ENCODE results near the gene CASP7.
"Not testable (repeated sequence)": the region's sequence is repeated elsewhere in the genome, so short reads cannot be mapped to it uniquely, and the experiment has no call there.

CASP7 gene

DNA sequence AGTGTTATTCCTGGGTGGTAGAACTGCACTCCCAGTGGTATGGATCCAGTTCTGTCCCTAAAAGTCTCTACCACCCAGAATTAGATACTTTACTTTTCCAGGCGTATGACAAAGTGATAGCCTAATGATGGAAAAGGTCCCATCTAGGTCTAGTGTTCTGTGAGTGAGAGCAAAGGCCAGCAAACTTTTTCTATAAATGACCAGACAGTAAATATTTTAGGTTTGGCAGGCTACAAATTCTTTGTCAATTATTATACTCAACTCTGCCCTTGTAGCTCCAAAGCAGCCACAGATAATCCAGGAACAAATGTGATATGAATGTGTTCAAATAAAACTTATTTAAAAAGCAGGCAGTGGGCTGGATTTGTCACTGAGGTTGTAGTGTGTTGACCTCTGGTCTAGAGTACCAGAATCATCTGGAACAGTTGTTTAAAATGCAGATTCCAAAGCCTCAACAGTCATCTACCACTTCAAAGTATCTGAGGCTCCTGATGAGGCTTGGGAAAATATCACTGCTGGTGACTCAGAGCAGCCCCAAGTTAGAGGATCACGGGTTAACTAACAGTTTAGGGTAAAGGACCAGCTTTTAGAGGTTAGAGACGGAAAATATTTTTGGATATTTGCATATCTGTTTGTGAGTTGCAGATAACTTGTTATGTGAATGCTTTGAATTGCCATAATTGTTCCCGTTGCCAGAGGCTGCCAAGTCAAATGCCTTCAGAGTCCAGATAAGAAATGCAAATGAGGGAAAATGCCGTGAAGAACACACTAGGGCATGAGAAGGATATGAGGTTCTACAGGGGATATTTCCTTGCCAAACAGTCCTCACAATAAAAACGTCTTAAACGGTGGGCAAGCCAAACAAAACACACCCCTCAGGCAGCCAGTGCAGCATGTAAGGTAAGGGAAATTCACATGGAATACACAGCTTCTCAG, 35.3 kb upstream of the CASP7 start:
- no peak for DNase-seq (ENCODE audit: extremely low read depth, low read depth)
- TF ChIP-seq, protein P1, sequence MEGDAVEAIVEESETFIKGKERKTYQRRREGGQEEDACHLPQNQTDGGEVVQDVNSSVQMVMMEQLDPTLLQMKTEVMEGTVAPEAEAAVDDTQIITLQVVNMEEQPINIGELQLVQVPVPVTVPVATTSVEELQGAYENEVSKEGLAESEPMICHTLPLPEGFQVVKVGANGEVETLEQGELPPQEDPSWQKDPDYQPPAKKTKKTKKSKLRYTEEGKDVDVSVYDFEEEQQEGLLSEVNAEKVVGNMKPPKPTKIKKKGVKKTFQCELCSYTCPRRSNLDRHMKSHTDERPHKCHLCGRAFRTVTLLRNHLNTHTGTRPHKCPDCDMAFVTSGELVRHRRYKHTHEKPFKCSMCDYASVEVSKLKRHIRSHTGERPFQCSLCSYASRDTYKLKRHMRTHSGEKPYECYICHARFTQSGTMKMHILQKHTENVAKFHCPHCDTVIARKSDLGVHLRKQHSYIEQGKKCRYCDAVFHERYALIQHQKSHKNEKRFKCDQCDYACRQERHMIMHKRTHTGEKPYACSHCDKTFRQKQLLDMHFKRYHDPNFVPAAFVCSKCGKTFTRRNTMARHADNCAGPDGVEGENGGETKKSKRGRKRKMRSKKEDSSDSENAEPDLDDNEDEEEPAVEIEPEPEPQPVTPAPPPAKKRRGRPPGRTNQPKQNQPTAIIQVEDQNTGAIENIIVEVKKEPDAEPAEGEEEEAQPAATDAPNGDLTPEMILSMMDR (IDR thresholded peaks at IDR 0.05; ENCODE audit: low read depth, low read length) = no peak

DNA sequence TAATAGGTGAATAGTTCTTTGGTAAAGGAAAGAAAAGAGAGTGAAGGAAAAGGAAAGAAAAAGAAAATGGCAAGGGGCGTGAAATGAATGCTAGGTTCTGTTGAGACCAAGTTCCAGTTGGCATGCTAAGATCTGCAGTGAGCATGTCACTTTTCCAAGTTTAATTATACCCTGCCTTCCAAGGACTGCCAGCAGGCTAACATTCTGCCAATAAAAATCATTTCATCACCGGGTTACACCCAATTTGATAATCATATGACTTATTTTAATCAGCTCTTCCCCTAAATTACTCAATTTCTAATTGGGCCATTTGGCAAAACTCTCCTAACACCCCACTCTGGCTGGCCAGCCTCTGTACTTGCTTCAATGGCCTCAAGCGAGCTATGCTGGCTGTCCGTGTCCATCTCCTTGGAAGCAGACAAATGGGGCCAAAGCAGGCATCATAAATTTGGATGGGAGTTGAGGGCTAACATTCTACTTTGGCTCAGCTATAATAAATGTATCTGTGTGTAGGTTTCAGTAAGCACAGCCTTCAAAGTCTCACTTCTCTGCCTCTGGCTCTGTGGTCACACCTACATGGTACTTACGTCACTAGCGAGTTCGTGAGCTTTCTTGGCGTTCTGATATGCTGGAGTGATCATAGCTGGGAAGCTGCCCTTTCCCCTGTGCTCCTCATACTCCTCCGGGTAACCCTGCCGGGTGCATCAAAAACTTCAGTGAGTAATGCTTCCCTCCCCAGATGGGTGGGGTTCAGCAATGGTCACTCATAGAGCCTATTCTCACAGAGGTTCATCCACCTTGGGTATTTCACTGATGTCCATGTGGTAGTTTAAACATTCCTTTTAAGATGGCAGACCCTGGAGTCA, 33.1 kb upstream of the CASP7 start:
- DNase-seq (ENCODE audit: extremely low read depth, low read depth) = no peak
- TF ChIP-seq, protein P1 (IDR thresholded peaks at IDR 0.05; ENCODE audit: low read depth, low read length) = no peak

DNA sequence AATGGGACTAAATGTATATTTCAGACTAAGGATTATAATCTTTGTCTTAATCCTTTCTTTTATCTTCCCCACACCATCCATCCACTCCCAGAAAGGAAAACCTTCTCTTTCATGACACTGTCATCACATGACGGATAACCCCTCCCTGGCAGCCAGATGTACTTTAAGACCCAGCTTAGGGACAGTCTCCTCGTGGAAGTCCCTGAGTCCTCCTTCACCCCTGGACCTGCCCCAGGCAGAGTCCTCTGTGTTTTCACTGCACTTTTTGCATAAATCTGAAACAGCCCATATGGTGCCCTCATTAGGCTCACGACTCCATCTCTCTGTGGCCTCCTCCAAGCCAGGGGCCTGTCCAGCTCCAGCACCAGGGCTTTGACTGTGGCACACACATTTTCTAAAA, 31.9 kb upstream of the CASP7 start:
- no peak for DNase-seq (ENCODE audit: extremely low read depth, low read depth)
- TF ChIP-seq, protein P1 (IDR thresholded peaks at IDR 0.05; ENCODE audit: low read depth, low read length) = no peak

DNA sequence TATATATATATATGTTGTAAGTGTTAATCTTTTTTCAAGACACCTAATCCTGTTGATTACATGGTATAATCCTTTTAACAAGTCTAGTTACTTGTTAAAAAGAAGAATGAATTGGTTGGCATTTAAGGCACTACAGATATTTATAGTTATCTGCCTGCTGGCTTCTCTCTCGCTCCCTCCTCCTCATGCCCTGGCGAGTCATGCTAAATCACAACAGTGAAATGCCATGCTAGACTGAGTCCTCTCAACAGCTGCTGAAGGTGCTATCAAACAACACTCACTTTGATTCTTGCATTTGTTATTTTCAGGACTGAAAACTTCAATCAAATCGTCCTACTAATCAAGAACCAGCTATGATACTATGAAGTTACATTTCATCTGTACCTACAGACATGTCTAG, 31.2 kb upstream of the CASP7 start:
- TF ChIP-seq, protein P1 (IDR thresholded peaks at IDR 0.05; ENCODE audit: low read depth, low read length) = no peak
- no peak for DNase-seq (ENCODE audit: extremely low read depth, low read depth)

DNA sequence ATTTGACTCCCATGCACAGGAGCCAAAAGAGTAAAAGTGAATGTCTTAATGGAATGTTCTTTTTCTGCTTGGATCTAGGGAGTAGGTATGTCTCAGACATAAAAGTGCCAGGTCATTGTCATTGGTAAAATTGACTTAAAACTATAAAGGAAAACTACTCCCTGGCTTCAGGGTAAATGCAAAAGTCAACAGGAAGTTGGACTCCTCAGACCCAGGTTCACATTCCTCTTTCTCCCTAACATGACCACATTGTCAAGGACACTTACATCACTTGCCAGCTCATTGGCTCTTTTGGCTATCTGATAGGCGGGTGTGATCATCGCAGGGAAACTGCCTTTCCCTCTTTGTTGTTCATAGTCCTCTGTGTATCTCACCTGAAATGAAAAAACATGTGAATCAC, 29.5 kb upstream of the CASP7 start:
- no peak for DNase-seq (ENCODE audit: extremely low read depth, low read depth)
- TF ChIP-seq, protein P1 (IDR thresholded peaks at IDR 0.05; ENCODE audit: low read depth, low read length) = no peak

DNA sequence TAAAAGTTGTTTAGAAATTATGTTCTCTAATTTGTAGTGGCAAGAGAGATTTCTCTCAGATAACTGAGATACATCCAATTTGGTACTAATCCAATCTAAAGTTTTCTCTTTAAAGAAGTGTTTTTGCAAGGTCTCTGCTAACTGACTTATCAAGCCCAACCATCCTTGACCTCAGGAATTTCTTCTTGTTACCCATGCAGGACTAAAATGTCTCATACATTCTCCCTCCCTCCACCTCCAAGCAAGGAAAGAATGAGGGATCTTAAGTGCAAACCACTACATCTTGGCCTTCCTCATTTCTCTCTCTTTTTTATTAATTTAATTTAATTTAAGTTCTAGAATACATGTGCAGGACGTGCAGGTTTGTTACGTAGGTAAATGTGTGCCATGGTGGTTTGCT, 28.7 kb upstream of the CASP7 start:
- TF ChIP-seq, protein P1 (IDR thresholded peaks at IDR 0.05; ENCODE audit: low read depth, low read length) = no peak

DNA sequence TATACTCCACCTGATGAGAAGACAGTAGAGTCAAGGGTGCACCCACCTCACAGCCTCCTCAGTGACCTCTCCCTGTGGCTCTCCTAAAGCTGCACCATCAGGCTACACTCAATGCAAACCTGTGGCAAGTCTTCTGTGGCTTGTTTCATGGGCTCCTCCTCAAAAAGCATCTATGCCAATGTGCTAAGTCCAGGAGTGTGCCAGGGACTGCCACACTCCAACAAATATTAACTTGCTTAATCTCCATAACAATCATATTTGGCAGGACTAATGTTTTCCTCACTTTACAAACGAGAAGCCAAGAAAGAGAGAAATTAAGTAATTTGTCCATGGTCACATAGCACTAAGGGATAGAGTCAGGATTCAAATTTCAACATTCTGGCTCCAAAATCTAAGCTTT, 27.8 kb upstream of the CASP7 start:
- TF ChIP-seq, protein P1 (IDR thresholded peaks at IDR 0.05; ENCODE audit: low read depth, low read length) = no peak
- DNase-seq (ENCODE audit: extremely low read depth, low read depth) = no peak

More for the DNA sequence above, 28.7 kb upstream of the CASP7 start:
- no peak for DNase-seq (ENCODE audit: extremely low read depth, low read depth)

DNA sequence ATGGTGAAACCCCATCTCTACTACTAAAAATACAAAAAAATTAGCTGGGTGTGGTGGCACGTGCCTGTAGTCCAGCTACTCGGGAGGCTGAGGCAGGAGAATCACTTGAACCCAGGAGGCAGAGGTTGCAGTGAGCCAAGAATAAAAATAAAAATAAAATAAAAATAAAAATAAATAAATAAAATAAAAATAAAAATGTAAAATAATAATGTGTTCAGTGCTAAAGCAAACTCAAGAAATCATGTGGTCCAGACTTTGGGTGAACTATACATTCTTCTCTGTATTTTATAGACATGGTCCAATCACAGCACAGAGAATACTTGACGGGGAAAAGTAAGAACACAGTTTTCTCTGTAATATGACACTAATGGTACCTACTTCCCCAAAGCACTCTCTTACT, 27.3 kb upstream of the CASP7 start:
- DNase-seq (ENCODE audit: extremely low read depth, low read depth) = not testable (repeated sequence)
